D341Med (cell line): ENCODE data around the gene MMAB.

Source experiments
- DNase-seq: peaks from one replicate; pipeline ENCODE4 v3.0.0; 2012; ENCODE audit warnings: low spot score

The MMAB gene

DNA sequence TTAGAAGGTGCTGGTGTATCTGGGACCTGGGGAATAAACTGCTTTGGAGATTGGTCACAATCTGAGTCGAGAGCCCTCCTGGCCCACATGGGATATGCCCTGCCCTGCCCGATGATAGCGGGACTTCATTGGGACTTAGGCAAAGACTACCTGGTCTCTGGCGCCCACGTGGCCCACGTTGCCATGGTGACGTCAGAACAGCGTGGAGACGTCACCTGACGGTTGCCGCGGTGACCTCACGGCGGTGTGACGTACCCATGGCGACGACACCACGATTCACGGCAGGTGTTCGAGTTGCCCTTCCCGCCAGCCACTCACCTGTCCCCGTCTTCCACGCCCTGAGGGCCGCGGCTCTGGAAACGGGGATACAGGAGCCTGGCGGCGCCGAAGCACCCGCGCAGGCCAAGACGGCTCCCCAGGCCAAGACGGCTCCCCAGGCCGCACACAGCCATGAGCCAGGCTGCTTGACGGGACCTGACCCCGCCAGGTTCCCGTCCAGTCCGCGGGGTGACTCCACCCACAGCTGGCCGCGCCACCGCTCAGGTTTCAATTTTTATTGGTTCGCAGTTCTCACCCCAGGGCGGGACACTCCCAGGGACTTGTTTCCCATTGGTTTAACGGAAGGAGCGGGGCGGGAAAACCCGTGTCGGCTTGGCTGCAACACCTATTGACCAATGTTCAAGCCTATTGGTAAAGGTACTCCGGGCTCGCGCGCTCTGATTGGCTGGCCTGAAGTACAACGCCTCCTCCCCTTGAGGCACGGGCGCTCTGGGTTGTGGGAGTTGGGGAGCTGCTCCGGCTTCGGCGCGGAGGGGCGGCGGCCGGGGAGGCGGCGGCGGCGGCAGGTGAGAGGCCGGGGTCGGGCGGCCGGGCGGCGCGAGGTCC, at the start of gene MMAB, which contains the start of gene MVK:
TSS of gene MMAB (minus strand) at position 476 of the 885 bp plus-strand sequence. CDS start at position 452, 24 bp downstream.
TSS of gene MVK (plus strand) at position 766 of the 885 bp plus-strand sequence. CDS start 1,029 bp downstream, outside the sequence.
- DNase-seq: peak; percentile 98

DNA sequence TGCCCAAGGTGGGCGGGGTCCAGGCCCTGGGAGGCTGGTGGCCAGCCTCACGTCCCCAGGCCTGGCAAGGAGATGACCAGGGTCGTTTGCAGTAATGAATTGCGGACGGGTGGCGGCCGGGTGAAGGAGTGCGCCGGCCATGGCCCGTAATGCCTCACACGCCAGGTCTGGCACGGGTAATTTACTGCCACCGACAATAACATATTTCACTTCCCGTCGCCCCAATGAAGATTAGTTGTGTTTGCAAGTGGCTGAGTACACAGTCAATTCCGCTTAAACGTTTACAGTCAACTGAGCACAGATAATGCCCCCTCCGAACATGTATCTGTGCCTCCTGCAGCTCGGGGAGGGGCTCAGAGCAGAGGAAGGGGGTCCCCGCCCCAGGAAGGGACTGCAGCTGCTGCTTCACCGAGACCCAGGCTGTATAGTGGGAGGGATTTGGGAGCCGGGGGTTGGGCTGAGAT, 48.6 kb upstream of the MMAB start:
- no peak for DNase-seq

GRCh38 chr12:109621211-109621694, 47.9 kb upstream of the MMAB start:
- no peak for DNase-seq

DNA sequence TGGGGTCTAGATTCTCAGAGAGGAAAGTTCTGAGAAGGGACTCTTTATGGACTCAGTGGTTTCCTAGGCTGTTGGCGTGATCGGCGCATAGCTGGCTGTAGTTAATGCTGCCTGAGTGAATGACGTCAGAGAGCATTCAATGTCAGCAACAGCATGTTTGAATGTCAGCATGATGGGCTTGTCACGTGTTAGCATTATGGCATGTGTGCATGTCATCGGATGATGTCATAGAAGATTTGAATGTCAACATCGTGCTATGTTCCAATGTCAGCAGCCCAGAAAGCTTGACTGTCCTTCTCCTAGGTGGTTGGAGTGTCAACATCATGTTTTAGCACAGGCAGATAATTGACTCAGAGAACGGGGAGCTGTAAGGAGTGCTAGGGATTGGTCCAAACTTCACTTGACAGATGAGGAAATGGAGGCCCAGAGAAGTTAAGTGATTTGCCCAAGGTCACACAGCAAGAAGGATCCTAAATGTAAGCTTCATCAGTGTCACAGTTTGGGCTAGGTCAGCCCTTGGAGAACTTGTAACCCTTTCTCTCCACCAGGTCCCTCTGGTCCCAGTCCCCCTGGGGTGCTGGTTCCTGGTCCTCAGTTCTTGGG, 45.8 kb upstream of the MMAB start:
- DNase-seq: no peak

DNA sequence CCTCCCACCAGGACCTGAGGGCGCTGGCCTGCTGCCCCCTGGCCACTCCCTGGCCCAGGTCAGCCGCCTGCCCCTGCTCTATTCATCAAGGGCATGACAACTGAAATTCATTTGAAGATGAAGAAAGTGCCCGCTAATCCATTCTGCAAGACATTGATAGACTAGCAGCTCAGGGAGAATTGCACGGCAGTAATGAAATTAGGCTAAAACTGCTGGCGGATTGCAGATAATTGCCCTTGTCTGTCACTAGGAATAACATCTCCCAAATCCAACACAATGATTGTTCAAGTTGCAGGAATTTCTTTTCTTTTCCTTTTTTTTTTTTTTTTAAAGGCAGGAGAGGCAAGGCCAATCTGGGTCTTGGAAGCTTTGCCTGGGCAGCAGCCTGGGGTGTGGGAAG, 44.8 kb upstream of the MMAB start:
- no peak for DNase-seq

- no peak for DNase-seq
Measured at GRCh38 chr12:109617491-109617890, 44.2 kb upstream of the MMAB start.

GRCh38 chr12:109615556-109616229, 42.4 kb upstream of the MMAB start:
- DNase-seq: no peak

DNA sequence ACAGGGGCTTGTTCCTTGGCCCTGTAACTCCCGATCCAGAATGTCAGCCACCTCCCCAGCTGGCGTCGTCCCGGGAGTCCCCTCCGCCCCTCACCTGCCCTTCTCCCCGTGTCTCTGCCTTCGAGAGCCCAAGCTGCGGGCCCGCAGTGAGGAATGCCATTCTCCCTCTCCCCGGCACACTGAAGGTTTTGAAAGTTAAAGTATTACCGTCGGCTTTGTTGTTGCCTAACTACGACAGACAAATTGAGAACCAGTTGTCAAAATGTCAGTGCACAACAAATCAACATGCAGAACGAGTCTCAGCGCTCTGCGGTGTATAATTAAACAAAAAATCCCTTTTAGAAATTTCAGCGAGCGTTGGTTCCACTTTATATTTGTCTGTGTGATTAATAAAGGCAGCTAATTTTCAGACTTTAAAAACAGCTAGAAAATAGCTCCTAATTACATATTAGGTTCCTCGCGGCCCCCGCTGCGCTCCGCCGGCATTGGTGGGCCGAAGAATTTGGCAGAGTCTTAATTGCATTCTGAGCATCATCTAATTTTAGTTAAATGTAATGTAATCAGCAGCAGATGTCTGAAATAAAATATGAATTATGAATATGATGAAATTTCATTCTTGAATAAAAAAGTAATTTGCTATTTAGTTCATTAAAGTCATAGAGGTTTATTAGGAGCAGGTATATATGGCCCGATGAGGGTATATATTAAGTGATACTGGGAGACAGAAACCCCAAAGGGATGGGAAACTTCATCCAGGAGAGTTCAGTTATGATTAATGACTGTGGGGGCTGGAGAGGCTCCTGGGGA, 40.5 kb upstream of the MMAB start:
- DNase-seq: no peak

DNA sequence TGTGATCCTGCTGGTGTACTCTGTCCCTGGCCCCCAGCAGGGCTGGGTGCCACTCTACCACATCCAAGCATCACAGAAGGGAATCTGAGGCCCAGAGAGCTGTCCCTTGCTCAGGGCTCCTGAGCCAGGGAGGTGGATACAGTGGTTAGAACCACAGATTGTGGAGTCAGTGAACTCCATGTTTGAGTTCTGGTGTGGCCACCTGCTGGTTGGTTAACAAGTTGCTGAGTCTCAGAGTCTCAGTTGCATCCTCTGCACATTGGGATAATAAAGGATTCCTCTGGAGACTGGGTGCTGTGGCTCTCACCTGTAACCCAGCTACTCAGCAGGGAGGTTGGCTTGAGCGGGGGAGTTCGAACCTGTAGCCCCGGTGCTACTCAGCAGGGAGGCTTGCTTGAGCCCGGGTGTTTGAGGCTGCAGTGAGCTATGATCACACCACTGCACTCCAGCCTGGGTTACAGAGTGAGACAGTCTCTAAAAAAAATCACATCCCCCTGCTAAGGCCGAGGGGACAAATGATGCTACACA, 39.7 kb upstream of the MMAB start:
- no peak for DNase-seq

DNA sequence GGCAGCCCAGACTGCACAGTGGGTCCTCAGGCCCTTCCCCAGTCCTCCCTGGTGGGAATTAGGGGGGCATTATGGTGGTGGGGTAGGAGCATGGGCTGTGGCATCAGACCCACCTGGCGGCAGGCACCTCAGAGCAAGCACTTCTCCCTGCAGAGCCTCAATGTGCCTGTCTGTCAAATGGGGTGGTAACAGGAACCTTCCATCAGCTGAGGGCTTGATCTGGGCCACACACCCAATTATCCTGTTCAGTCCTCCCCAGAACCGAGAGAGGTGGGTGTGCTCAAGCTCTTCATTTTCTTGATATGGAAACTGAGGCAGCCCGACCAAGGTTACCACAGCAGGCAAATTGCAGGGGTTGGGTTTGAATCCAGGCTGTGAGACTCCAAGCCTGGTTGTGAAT, 38.7 kb upstream of the MMAB start:
- no peak for DNase-seq

- no peak for DNase-seq
Measured at GRCh38 chr12:109611223-109611622, 37.9 kb upstream of the MMAB start.

- DNase-seq: no peak
Measured at GRCh38 chr12:109610523-109610922, 37.2 kb upstream of the MMAB start.

DNA sequence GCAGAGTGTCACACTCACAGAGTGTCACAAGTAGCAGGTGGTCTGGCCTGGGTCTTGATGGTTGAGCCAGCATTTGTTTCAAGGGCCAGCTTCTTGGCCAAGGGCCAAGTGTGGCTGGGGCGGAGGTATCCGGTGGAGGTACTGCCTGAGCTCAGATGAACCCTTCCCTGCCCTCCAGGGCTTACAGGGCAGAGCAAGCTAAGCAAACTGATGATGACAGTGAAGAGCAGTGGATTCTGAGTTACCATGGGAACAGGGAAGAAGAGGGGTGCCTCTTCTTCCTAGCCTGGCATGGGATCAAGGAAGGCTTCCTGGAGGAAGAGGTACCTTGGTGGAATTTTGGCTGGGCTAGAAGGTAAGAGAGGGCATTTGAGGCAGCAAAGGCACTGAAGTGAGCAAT, 36.0 kb upstream of the MMAB start:
- DNase-seq: no peak

GRCh38 chr12:109608793-109609192, 35.5 kb upstream of the MMAB start:
- DNase-seq: no peak

- no peak for DNase-seq
Measured at GRCh38 chr12:109608270-109608669, 35.0 kb upstream of the MMAB start.

DNA sequence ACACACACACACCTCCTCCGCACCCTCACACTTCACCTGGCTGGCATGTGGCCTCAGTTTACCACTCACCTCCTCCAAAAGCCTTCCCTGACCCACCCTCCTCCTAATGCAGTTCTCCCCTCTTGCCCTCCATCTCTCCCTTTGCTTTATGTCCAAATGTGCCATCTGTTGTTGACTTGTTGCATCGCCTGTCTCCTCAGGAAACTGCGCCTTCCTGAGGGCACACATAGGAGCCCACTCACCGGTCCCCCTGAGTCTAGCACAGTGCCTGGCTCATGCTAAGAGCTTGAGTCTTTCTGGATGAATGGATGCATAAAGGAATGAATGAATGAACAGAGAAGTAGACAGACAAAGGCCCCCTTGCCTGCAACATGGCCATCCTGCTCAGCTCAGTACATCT, 34.3 kb upstream of the MMAB start:
- DNase-seq: no peak

GRCh38 chr12:109606320-109607028, 33.2 kb upstream of the MMAB start:
- DNase-seq: peak; percentile 86

DNA sequence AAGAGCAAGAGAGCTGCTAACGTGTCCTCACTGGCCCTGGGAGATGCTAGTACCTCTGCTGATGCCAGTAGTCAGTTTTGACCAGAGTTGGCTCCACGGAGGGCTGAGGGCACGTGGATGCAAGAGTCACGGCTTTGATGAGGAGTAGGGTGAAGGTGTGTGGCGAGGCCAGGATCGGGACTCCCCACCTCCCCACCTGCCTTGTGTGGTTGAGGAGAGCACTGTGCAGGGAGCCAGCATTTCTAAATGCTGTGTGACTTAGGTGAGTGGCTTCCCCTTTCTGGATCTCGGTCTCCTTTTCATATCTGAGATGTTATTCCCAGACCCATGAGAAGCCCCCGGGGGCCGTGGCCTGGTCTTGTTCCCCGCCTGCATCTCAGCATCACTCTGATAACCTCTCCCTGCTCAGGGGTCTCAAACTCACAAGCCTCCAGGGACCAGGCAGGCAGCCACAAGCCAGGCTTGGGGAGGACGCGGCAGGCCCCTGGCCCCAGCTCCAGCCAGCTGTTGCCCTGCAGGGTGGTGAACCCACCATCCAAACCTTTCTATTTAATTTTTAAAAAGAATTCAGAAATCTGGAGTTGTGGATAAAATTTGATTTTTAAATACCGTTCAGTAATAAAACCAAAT, 32.4 kb upstream of the MMAB start:
- no peak for DNase-seq

GRCh38 chr12:109605016-109605415, 31.7 kb upstream of the MMAB start:
- DNase-seq: peak; percentile 81

GRCh38 chr12:109604132-109604585, 30.9 kb upstream of the MMAB start:
- no peak for DNase-seq
